Measurements from ENCODE around the gene MARK4. TPM values are rescaled to one million over a fixed set of nuclear protein-coding genes. Genes with fewer than 3 reads are reported as not detected.

The MARK4 gene
- total RNA-seq, 4 donors from 2014 or later, result 17.4 to 36.9 (median 27.5) TPM

- H3K36me3 ChIP-seq, result peaks cover 6 to 61% (median 45%) of the 10 kb centered on the region in 4 donors
- intact Hi-C loops (cut with DNase I), result no loop called here
- H3K4me1 ChIP-seq, result no peaks in the 10 kb centered on the region
- 68% methylated on average over 10 of the region's 13 CpGs for WGBS
- no peak overlapping the region for H3K4me3 ChIP-seq
- no peak for DNase-seq (ENCODE audit: extremely low spot score)
- H3K9me3 ChIP-seq, result no peaks in the 10 kb centered on the region
- TF ChIP-seq, protein P1, sequence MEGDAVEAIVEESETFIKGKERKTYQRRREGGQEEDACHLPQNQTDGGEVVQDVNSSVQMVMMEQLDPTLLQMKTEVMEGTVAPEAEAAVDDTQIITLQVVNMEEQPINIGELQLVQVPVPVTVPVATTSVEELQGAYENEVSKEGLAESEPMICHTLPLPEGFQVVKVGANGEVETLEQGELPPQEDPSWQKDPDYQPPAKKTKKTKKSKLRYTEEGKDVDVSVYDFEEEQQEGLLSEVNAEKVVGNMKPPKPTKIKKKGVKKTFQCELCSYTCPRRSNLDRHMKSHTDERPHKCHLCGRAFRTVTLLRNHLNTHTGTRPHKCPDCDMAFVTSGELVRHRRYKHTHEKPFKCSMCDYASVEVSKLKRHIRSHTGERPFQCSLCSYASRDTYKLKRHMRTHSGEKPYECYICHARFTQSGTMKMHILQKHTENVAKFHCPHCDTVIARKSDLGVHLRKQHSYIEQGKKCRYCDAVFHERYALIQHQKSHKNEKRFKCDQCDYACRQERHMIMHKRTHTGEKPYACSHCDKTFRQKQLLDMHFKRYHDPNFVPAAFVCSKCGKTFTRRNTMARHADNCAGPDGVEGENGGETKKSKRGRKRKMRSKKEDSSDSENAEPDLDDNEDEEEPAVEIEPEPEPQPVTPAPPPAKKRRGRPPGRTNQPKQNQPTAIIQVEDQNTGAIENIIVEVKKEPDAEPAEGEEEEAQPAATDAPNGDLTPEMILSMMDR (IDR thresholded peaks at IDR 0.05), result no peak
- TF ChIP-seq EP300 (IDR thresholded peaks at IDR 0.05) (no peak), POLR2A (IDR thresholded peaks at IDR 0.05; ENCODE audit: low read depth) (no peak), POLR2AphosphoS5 (IDR thresholded peaks at IDR 0.05) (no peak)
- no peak overlapping the region for H3K27ac ChIP-seq (replicated peaks in 1 of 4)
- H3K27me3 ChIP-seq, result peaks cover 0 to 18% (median 1%) of the 10 kb centered on the region in 4 donors
Observed at GRCh38 chr19:45351401-45351952, 100.4 kb downstream of the MARK4 start.

- DNase-seq (ENCODE audit: extremely low spot score), result no peak
- 88% methylated on average over 11 of the region's 15 CpGs for WGBS
- H3K36me3 ChIP-seq, result peaks cover 6 to 67% (median 48%) of the 10 kb centered on the region in 4 donors
- intact Hi-C loops (cut with DNase I), result no loop called here
- no peaks in the 10 kb centered on the region for H3K4me1 ChIP-seq
- H3K9me3 ChIP-seq, result no peaks in the 10 kb centered on the region
- no peak overlapping the region for H3K4me3 ChIP-seq
- TF ChIP-seq, protein P1 (IDR thresholded peaks at IDR 0.05), result no peak
- TF ChIP-seq EP300 (IDR thresholded peaks at IDR 0.05) (no peak), POLR2AphosphoS5 (IDR thresholded peaks at IDR 0.05) (no peak), POLR2A (IDR thresholded peaks at IDR 0.05; ENCODE audit: low read depth) (no peak)
- peaks cover 0 to 12% (median 0%) of the 10 kb centered on the region in 4 donors for H3K27me3 ChIP-seq
- no peak overlapping the region for H3K27ac ChIP-seq (replicated peaks in 1 of 4)
Observed at GRCh38 chr19:45352062-45352461, 101.0 kb downstream of the MARK4 start.

DNA sequence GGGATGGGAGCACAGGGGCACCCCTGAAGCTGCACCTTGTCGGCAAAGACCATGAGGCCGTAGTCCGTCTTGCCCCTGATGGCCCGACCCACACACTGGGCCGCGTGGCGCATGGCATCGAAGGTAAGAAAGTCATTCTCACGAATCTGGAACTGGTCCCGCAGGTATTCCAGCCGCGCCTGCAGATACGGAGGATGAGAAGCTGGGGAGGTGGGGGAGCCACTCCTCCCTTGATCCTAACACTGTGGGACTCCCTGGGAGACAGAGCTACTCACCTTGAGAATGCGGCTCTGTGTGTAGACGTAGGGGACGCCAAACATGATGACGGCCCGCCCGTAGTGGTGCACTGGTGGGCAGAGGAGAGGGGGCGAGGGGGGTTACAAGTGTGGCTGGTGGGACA is 101.4 kb downstream of the MARK4 start:
- H3K9me3 ChIP-seq, result no peaks in the 10 kb centered on the region
- peaks cover 0 to 8% (median 0%) of the 10 kb centered on the region in 4 donors for H3K27me3 ChIP-seq
- no peak for DNase-seq (ENCODE audit: extremely low spot score)
- TF ChIP-seq EP300 (IDR thresholded peaks at IDR 0.05), result no peak
- TF ChIP-seq POLR2AphosphoS5 (IDR thresholded peaks at IDR 0.05), result no peak
- TF ChIP-seq POLR2A (IDR thresholded peaks at IDR 0.05; ENCODE audit: low read depth), result no peak
- TF ChIP-seq, protein P1 (IDR thresholded peaks at IDR 0.05), result no peak
- intact Hi-C loops (cut with DNase I), result no loop called here
- no peaks in the 10 kb centered on the region for H3K4me1 ChIP-seq
- H3K4me3 ChIP-seq, result no peak overlapping the region
- H3K36me3 ChIP-seq, result peaks cover 6 to 71% (median 52%) of the 10 kb centered on the region in 4 donors
- 96% methylated on average over 15 of the region's 20 CpGs for WGBS
- no peak overlapping the region for H3K27ac ChIP-seq (replicated peaks in 1 of 4)

DNA sequence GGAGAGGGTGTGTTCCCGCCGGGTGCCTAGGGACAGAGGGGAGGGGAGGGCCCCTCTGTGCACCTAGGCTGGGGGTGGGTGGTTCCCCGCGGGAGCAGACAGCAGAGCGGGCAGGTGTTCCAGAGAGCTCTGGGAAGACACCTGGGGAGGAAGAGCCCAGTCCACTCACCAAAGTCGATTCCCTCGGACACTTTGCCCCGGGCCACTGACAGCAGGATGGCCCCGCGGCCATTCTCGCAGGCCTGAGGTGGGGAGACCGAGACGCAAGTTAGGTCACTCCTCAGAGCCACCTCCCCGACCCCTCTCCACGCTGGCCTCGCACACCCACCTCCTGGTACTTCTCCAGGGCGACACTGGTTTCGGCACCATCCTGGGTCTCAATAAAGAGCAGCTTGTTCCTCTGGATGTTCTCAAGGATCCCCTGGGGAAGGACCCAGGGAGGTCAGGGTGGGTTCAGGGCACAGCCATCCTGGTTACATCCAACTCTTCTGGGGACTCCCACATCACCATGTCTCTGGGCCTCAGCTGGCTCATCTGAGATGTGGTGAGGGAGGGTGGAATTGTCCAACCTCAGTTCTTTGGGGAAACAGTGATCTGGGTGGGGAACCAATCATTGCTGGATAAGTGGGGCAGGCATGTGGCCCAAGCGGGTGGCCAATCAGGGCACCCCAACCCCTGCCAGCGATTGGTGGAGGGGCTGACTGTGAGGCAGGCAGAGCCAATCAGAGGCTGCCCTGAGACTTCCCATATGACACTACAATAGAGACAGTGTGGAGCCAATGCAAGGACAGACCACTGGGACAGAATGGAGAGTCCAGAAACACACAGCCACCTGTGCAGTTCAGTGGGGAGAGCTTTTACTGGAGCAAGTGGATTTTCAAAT is 102.1 kb downstream of the MARK4 start:
- TF ChIP-seq POLR2AphosphoS5 (IDR thresholded peaks at IDR 0.05) (no peak), POLR2A (IDR thresholded peaks at IDR 0.05; ENCODE audit: low read depth) (no peak), EP300 (IDR thresholded peaks at IDR 0.05) (no peak)
- TF ChIP-seq, protein P1 (IDR thresholded peaks at IDR 0.05), result no peak
- Histone ChIP-seq H3K27ac (replicated peaks in 1 of 4) (no peak overlapping the region), H3K9me3 (no peaks in the 10 kb centered on the region), H3K4me3 (no peak overlapping the region), H3K36me3 (peaks cover 6 to 74% (median 53%) of the 10 kb centered on the region in 4 donors), H3K27me3 (peaks cover 0 to 1% (median 0%) of the 10 kb centered on the region in 4 donors), H3K4me1 (no peaks in the 10 kb centered on the region)
- intact Hi-C loops (cut with DNase I), result no loop called here
- WGBS, result 95% methylated on average over 15 of the region's 20 CpGs
- no peak for DNase-seq (ENCODE audit: extremely low spot score)
